SK-N-SH (cell line): ENCODE results near the gene KMT2B. TPM values are rescaled to one million over a fixed set of nuclear protein-coding genes. Genes with fewer than 3 reads are reported as not detected.

ENCODE experiments used
- CTCF ChIA-PET: fragments of 300-600, 350-600 bp; formaldehyde crosslinking; extraction: SDS; loops from one replicate; lab custom pipeline; 2021; lab: Yijun Ruan, JAX
- POLR2A ChIA-PET: fragments of 350-600 bp; sonication (Branson Sonifier 250); formaldehyde crosslinking; extraction: SDS; loops from one replicate; lab custom pipeline; 2020; ENCODE audit warnings: antibody characterized with exemption, inconsistent platforms; lab: Yijun Ruan, JAX
- DNase-seq: peaks from one replicate; pipeline ENCODE4 v3.0.0; 2012
- H2AFZ ChIP-seq: fragments of 200-600 bp; sonication (generic); 2 replicates; pipeline ENCODE4 v1.8.1; 2016; ENCODE audit warnings: antibody characterized with exemption, mild to moderate bottlenecking, low read depth
- H3F3A ChIP-seq: fragments of 200-600 bp; sonication (generic); replicated peaks from 2 replicates; pipeline ENCODE3; 2016; ENCODE audit warnings: antibody characterized with exemption, mild to moderate bottlenecking; ENCODE audit not compliant: insufficient read depth
- H3K27ac ChIP-seq, 2 experiments: fragments of 200-500 bp in 1 of 2; fragments of 200-600 bp in 1 of 2; sonication (Bioruptor generic) in 1 of 2; sonication (generic), shearing (Covaris generic) in 1 of 2; 2 replicates each; pipeline versions ENCODE4 v1.5.1 to v1.6.1; 2014 to 2016; ENCODE audit warnings: low read depth in 2 of 2, inconsistent platforms in 1 of 2, low read length in 1 of 2, mild to moderate bottlenecking in 1 of 2, mixed read lengths in 1 of 2
- H3K27me3 ChIP-seq: fragments of 200-600 bp; sonication (generic), shearing (Covaris generic); 2 replicates; pipeline ENCODE4 v1.6.1; 2016; ENCODE audit warnings: mixed run types; ENCODE audit not compliant: insufficient read depth
- H3K36me3 ChIP-seq, 2 experiments: fragments of 200-500 bp in 1 of 2; fragments of 200-600 bp in 1 of 2; sonication (Bioruptor generic) in 1 of 2; sonication (generic) in 1 of 2; replicated peaks in 1 of 2; 2 replicates each; pipeline versions ENCODE3 to v1.5.1; 2014 to 2016; ENCODE audit warnings: low read length in 1 of 2, mild to moderate bottlenecking in 1 of 2; ENCODE audit not compliant: insufficient read depth in 2 of 2, control insufficient read depth in 1 of 2
- H3K4me1 ChIP-seq, 2 experiments: fragments of 200-500 bp in 1 of 2; fragments of 200-600 bp in 1 of 2; sonication (Bioruptor generic) in 1 of 2; sonication (generic), shearing (Covaris generic) in 1 of 2; 2 replicates each; pipeline versions ENCODE4 v1.5.1 to v1.6.1; 2014 to 2016; ENCODE audit warnings: low read depth in 1 of 2, low read length in 1 of 2, mixed run types in 1 of 2; ENCODE audit not compliant: insufficient read depth in 2 of 2, control insufficient read depth in 1 of 2
- H3K4me2 ChIP-seq: fragments of 200-600 bp; sonication (generic), shearing (Covaris generic); 2 replicates; pipeline ENCODE4 v1.6.1; 2017; ENCODE audit warnings: mixed run types
- H3K4me3 ChIP-seq, 2 experiments: fragments of 200-500 bp in 1 of 2; fragments of 200-600 bp in 1 of 2; sonication (Bioruptor generic) in 1 of 2; sonication (generic), shearing (Covaris generic) in 1 of 2; 2 replicates each; pipeline versions ENCODE4 v1.5.1 to v1.8.1; 2014 to 2016; ENCODE audit warnings: low read depth in 2 of 2, inconsistent platforms in 1 of 2, low read length in 1 of 2, mild to moderate bottlenecking in 1 of 2, mixed read lengths in 1 of 2, moderate library complexity in 1 of 2
- H3K79me2 ChIP-seq: fragments of 200-600 bp; sonication (generic); 2 replicates; pipeline ENCODE4 v1.8.1; 2017; ENCODE audit warnings: mild to moderate bottlenecking; ENCODE audit not compliant: insufficient read depth
- H3K9ac ChIP-seq: fragments of 200-600 bp; sonication (generic); 2 replicates; pipeline ENCODE4 v1.6.1; 2017; ENCODE audit warnings: mixed run types
- H3K9me2 ChIP-seq: fragments of 200-600 bp; sonication (generic); 2 replicates; pipeline ENCODE4 v1.6.1; 2017; ENCODE audit warnings: mixed run types
- H3K9me3 ChIP-seq: fragments of 200-600 bp; sonication (generic); 2 replicates; pipeline ENCODE4 v1.6.1; 2017; ENCODE audit warnings: mixed run types, mild to moderate bottlenecking, moderate library complexity
- H4K20me1 ChIP-seq: fragments of 200-600 bp; sonication (generic); 2 replicates; pipeline ENCODE4 v1.6.1; 2017; ENCODE audit warnings: mild to moderate bottlenecking, mixed run types; ENCODE audit not compliant: insufficient read depth
- CHD2 ChIP-seq: fragments of 150-350 bp; IDR thresholded peaks from 2 replicates; pipeline ENCODE4 v1.6.1; 2018; ENCODE audit warnings: low read length; ENCODE audit not compliant: partially characterized antibody
- EP300 ChIP-seq, 2 experiments: IDR thresholded peaks; 2 replicates each; pipeline versions ENCODE4 v1.4.0 to v1.6.1; 2012; ENCODE audit warnings: borderline replicate concordance in 1 of 2, low read depth in 1 of 2, low read length in 1 of 2
- FOSL2 ChIP-seq: IDR thresholded peaks from 2 replicates; pipeline ENCODE4 v1.4.0; 2012; ENCODE audit warnings: low read depth, mild to moderate bottlenecking, moderate library complexity, borderline replicate concordance
- GABPA ChIP-seq: IDR thresholded peaks from 2 replicates; pipeline ENCODE4 v1.4.0; 2012; ENCODE audit warnings: low read depth, mild to moderate bottlenecking
- JUND ChIP-seq: IDR thresholded peaks from 2 replicates; pipeline ENCODE4 v1.4.0; 2012
- MEF2A ChIP-seq: IDR thresholded peaks from 2 replicates; pipeline ENCODE4 v1.4.0; 2012; ENCODE audit warnings: low read depth, borderline replicate concordance
- MXI1 ChIP-seq: IDR thresholded peaks from 2 replicates; pipeline ENCODE4 v1.6.1; 2012; ENCODE audit warnings: mild to moderate bottlenecking, low read depth, low read length, improper control_type of control experiment
- NFIC ChIP-seq: IDR thresholded peaks from 2 replicates; pipeline ENCODE4 v1.4.0; 2012; ENCODE audit warnings: borderline replicate concordance
- POLR2AphosphoS5 ChIP-seq: IDR thresholded peaks from 2 replicates; pipeline ENCODE4 v1.6.1; 2012; ENCODE audit warnings: low read depth, low read length
- RCOR1 ChIP-seq: fragments of 150-350 bp; IDR thresholded peaks from 2 replicates; pipeline ENCODE4 v1.6.1; 2017; ENCODE audit warnings: antibody characterized with exemption, low read length
- RFX5 ChIP-seq: IDR thresholded peaks from 2 replicates; pipeline ENCODE4 v1.6.1; 2012; ENCODE audit warnings: mild to moderate bottlenecking, improper control_type of control experiment, low read length
- SIN3A ChIP-seq: IDR thresholded peaks from 2 replicates; pipeline ENCODE4 v1.6.1; 2012; ENCODE audit warnings: low read depth, mild to moderate bottlenecking, low read length, moderate library complexity, borderline replicate concordance
- TEAD4 ChIP-seq: IDR thresholded peaks from 2 replicates; pipeline ENCODE4 v1.4.0; 2012; ENCODE audit warnings: mild to moderate bottlenecking, borderline replicate concordance; ENCODE audit not compliant: insufficient read depth
- WGBS: methylation state at CpG from one replicate; pipeline ENCODE4 v1.1.6; 2017; ENCODE audit warnings: low lambda C conversion rate; 5-methylcytosine and 5-hydroxymethylcytosine counted together
- polyA plus RNA-seq, 3 experiments: library from polyadenylated mRNA; depleted of rRNA; stranded (reverse); fragments of >200 nt; gene quantifications; 2 replicates each; pipeline ENCODE4 v1.2.3, GENCODE V29; 2012
- TF ChIP-seq, protein P1 (sequence below): fragments of 150-350 bp; IDR thresholded peaks from 2 replicates; pipeline ENCODE4 v1.6.1; 2017; ENCODE audit warnings: antibody characterized with exemption, low read length, low read depth, borderline replicate concordance

KMT2B gene
- polyA plus RNA-seq, 1 of the 3 experiments (the other 2 are of a cell fraction): 29.2 TPM

DNA sequence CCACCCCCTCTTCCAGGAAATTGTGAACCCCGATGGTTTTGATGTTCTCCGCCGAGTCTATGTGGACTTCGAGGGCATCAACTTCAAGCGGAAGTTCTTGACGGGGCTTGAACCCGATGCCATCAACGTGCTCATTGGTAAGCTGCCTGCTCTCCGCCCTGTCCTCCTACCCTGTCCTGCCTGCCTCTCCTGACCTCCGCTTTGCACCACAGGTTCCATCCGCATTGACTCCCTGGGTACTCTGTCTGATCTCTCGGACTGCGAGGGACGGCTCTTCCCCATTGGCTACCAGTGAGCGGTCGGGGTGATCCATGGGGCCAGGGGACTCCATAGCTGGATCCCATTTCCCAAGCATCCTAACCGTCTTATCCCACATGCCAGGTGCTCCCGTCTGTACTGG, 12.5 kb downstream of the KMT2B start (continued):
- no peak for TF ChIP-seq EP300 (IDR thresholded peaks at IDR 0.05; ENCODE audit: borderline replicate concordance in 1 of 2, low read depth in 1 of 2, low read length in 1 of 2)
- no peak for TF ChIP-seq RCOR1

DNA sequence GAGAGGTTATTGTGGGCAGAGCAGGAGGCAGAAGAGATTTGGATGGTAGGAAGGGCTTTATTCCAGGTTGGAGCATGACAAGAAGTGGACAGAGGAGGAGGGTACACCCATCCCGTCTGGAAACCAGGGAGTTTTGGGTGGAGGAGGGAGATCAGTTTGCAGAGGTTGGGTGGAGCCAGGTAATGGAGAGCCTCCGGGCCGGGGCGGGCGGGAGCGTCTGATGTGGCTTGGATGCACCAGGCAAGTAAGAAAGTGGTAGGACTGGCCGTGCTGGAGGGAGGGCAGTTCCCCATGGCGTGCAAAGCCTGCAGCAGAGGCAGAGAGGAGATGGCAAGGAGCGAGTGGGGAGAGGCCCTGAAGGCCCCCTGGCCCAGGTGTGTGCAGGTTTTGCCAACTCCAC, 13.6 kb downstream of the KMT2B start:
- H3K4me2 ChIP-seq: no peak overlapping the region
- H4K20me1 ChIP-seq: no peaks in the 10 kb centered on the region
- no peaks in the 10 kb centered on the region for H3K9me3 ChIP-seq
- H3K9ac ChIP-seq: no peak overlapping the region
- H3K27ac ChIP-seq: no peak overlapping the region
- WGBS: 92% methylated on average over 9 of the region's 9 CpGs
- TF ChIP-seq, protein P1, sequence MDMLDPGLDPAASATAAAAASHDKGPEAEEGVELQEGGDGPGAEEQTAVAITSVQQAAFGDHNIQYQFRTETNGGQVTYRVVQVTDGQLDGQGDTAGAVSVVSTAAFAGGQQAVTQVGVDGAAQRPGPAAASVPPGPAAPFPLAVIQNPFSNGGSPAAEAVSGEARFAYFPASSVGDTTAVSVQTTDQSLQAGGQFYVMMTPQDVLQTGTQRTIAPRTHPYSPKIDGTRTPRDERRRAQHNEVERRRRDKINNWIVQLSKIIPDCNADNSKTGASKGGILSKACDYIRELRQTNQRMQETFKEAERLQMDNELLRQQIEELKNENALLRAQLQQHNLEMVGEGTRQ: no peak
- TF ChIP-seq MEF2A (no peak), FOSL2 (no peak)
- TF ChIP-seq, all 33 proteins: peak for 0
- Histone ChIP-seq H3K79me2 (no peaks in the 10 kb centered on the region), H3K4me1 (no peaks in the 10 kb centered on the region), H3K9me2 (no peaks in the 10 kb centered on the region), H3K4me3 (no peak overlapping the region), H3K36me3 (peaks cover 8 to 79% of the 10 kb centered on the region in 2 experiments), H3K27me3 (no peaks in the 10 kb centered on the region), H2AFZ (no peak overlapping the region), H3F3A (no peaks in the 10 kb centered on the region)
- ChIA-PET POLR2A (interaction anchor here (1.6 kb wide), 1 partner anchor 9 kb away, joined by 7 read pairs; no protein-coding TSS in a partner anchor), CTCF (no interaction called here)
- no peak for DNase-seq

DNA sequence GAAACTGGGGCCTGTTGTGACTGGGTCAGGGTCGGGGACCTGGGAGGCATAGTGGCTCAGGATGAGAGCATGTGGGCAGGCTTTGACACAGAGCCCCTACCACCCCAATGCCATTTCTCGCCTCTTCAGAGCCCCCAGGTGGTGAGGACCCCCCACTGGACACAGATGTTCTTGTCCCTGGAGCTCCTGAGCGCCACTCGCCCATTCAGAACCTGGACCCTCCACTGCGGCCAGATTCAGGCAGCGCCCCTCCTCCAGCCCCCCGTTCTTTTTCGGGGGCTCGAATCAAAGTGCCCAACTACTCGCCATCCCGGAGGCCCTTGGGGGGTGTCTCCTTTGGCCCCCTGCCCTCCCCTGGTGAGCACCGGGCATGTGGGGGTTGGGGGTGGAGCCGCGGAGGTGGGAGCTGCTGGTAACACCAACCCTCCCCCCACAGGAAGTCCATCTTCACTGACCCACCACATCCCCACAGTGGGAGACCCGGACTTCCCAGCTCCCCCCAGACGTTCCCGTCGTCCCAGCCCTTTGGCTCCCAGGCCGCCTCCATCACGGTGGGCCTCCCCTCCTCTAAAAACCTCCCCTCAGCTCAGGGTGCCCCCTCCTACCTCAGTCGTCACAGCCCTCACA, 14.1 kb downstream of the KMT2B start:
- Histone ChIP-seq H3K9me2 (no peaks in the 10 kb centered on the region), H3K27ac (no peak overlapping the region)
- TF ChIP-seq RFX5: no peak
- TF ChIP-seq POLR2AphosphoS5: no peak
- TF ChIP-seq NFIC: no peak
- TF ChIP-seq JUND: no peak
- TF ChIP-seq MXI1: no peak
- TF ChIP-seq GABPA: no peak
- no peak for TF ChIP-seq TEAD4
- TF ChIP-seq, protein P1: no peak
- TF ChIP-seq CHD2: no peak
- no peak for TF ChIP-seq SIN3A
- TF ChIP-seq, all 33 proteins: peak for 0
- Histone ChIP-seq H3K27me3 (no peaks in the 10 kb centered on the region), H3K79me2 (no peaks in the 10 kb centered on the region), H3K9me3 (no peaks in the 10 kb centered on the region), H4K20me1 (no peaks in the 10 kb centered on the region), H3K4me3 (no peak overlapping the region), H3K4me2 (no peak overlapping the region), H2AFZ (no peak overlapping the region), H3K36me3 (peaks cover 7 to 82% of the 10 kb centered on the region in 2 experiments), H3F3A (no peaks in the 10 kb centered on the region), H3K9ac (no peak overlapping the region), H3K4me1 (no peaks in the 10 kb centered on the region)
- ChIA-PET CTCF (no interaction called here), POLR2A (no interaction called here)
- DNase-seq: no peak
- WGBS: 94% methylated on average over 17 of the region's 21 CpGs
